NCI-H1105 treated with DMSO at 0.1 percent for 48 hours (cell line): ENCODE data around the gene PPM1N.

ENCODE experiments used
- DNase-seq: peaks from one replicate; lab custom pipeline; 2025; lab: John Stamatoyannopoulos, UW

The PPM1N gene

GRCh38 chr19:45492627-45493470, 5.4 kb upstream of the PPM1N start:
- DNase-seq: no peak

GRCh38 chr19:45494261-45494916, 3.9 kb upstream of the PPM1N start:
- DNase-seq: no peak

GRCh38 chr19:45495178-45495577, 3.1 kb upstream of the PPM1N start:
- no peak for DNase-seq

- peak; percentile 31 for DNase-seq
Observed at GRCh38 chr19:45496349-45496953, 1.8 kb upstream of the PPM1N start.

GRCh38 chr19:45497791-45498190, 452 bp upstream of the PPM1N start:
- no peak for DNase-seq

- DNase-seq: no peak
Observed at GRCh38 chr19:45499196-45500180, 1.2 kb downstream of the PPM1N start.

- DNase-seq: no peak
Observed at GRCh38 chr19:45500918-45501729, 2.9 kb downstream of the PPM1N start.

GRCh38 chr19:45501730-45502014, 3.4 kb downstream of the PPM1N start:
- DNase-seq: no peak

- DNase-seq: no peak
Observed at GRCh38 chr19:45502111-45502510, 3.9 kb downstream of the PPM1N start.

- no peak for DNase-seq
Observed at GRCh38 chr19:45503909-45504308, 5.7 kb downstream of the PPM1N start.

GRCh38 chr19:45505151-45505995, 7.1 kb downstream of the PPM1N start:
- no peak for DNase-seq

GRCh38 chr19:45505996-45506245, 7.7 kb downstream of the PPM1N start:
- no peak for DNase-seq

GRCh38 chr19:45506246-45506988, 8.2 kb downstream of the PPM1N start:
- peak; percentile 78 for DNase-seq

- peak; percentile 62 for DNase-seq
Observed at GRCh38 chr19:45506989-45507871, 9.0 kb downstream of the PPM1N start, which contains the start of gene VASP. Gene VASP (plus strand): TSS chr19:45507479. CDS start chr19:45507772, 293 bp downstream.

- no peak for DNase-seq
Observed at GRCh38 chr19:45507872-45508416, 9.7 kb downstream of the PPM1N start.

GRCh38 chr19:45508417-45508860, 10.2 kb downstream of the PPM1N start:
- peak; percentile 72 for DNase-seq

- DNase-seq: no peak
Observed at GRCh38 chr19:45508861-45509691, 10.8 kb downstream of the PPM1N start.

- no peak for DNase-seq
Observed at GRCh38 chr19:45509692-45510015, 11.4 kb downstream of the PPM1N start.
